Kidney glomerular epithelial cell (primary cell): ENCODE data around the gene OR13C9.
A peak's percentile ranks its signal among the peaks of the same experiment; 100 is the strongest.
"Not testable (repeated sequence)": the region's sequence is repeated elsewhere in the genome, so short reads cannot be mapped to it uniquely, and the experiment has no call there.

Experiments
- DNase-seq: peaks from one replicate; lab custom pipeline; 2025; lab: John Stamatoyannopoulos, UW

The OR13C9 gene

GRCh38 chr9:104618104-104618503 is at the start of gene OR13C9:
TSS of gene OR13C9 (minus strand) at chr9:104618204. CDS start at chr9:104618204, 0 bp downstream.
- no peak for DNase-seq

- DNase-seq = no peak
Measured at GRCh38 chr9:104658496-104659195, 40.6 kb upstream of the OR13C9 start.

DNA sequence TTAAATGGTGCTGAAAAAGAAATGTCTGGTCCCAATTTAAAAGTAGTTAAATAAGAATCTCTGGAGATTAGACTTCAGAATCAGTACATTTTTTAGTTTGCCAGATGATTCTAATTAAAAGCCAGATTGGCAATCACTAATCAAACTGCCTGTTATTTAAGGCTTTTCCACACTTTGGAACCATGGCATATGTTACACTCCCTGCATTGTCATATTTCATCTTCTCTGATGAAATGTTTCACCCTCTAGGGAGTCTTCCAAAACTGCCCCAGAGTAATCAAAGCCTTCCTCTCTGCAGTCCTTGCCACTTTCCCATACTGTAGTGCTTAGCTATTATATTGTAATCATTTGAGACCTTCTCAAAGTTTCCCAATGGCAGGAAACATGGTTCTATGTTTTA is 17.5 kb upstream of the OR13C9 start:
- no peak for DNase-seq

DNA sequence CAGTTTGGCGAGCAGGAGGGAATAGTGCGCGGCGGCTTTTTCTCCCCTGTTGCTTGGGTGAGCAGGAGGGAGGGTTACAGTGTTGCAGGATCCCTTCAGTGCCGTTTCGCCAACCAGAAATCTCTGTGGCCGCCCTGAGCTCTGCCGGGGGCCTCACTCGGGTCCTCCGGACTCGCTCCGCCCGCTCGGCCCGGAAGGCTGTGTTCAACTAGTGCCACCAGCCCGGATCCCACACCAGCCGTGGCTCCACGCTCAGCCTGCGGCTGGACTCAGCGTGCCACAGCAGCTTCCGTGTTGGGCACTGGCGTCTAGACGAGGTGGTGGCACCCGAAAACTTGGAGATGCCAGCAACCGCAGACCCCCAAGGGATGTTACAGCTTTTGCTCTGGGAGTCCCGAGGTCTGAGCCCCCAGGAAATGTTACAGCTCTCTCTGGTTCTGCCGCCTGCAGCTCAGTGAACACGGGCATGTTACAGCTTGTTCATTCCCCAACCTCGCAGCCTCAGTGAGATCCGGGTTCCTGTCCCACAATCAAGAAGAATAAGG is 16.0 kb upstream of the OR13C9 start:
- no peak for DNase-seq

DNA sequence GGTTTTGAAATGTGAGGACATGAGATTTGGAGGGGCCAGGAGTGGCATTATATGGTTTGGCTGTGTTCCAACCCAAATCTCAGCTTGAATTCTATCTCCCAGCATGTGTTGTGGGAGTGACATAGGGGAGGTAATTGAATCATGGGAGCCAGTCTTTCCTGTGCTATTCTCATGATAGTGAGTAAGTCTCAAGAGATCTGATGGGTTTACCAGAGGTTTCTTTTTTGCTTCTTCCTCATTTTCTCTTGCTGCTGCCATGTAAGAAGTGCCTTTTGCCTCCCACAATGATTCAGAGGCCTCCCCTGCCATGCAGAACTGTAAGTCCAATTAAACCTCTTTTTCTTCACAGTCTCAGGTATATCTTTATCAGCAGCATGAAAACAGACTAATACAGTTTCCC is 8.0 kb upstream of the OR13C9 start:
- DNase-seq = not testable (repeated sequence)

GRCh38 chr9:104617418-104617817 is 586 bp downstream of the OR13C9 start:
- no peak for DNase-seq

- DNase-seq = no peak
Measured at GRCh38 chr9:104611213-104611612, 6.8 kb downstream of the OR13C9 start.

- peak; percentile 21 for DNase-seq
Measured at GRCh38 chr9:104608336-104608735, 9.7 kb downstream of the OR13C9 start.

DNA sequence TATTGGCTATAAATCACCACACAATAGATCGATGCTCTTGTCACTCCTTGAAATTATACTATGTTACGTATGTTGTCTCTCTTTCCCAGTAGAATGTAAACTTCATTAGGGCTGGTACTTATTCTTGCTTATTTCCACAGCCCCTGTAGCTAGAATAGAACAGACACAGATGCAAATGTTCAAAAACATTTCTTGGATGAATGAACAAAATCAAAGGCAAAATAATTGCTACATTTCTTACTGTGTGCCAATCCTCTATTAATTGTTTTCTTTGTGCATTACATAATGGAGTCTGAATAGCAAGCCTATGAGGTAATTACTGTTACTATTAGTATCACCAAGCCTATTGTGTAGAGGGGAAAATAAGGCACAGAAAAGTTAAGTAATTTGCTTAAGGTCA is 11.9 kb downstream of the OR13C9 start:
- peak; percentile 56 for DNase-seq

DNA sequence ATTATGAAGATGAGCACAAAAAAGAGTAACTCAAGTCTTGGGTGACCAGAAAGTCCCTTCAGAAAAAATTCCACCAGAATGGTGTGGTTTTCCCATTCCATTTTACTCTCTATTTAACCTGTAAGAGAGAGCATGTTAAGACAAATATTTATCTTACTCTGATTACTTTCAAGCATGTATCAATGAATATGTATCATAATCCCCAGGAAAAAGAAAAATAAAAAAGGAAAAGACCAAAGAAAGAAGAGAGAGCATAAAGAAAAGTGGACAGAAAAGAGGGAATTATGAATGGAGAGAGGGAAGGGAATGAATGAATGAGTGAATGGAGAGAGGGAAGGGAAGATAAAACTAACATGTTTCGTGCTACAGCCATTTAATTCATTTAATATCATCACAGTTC is 12.5 kb downstream of the OR13C9 start, which contains the start of gene OR13C2:
Gene OR13C2 (minus strand): TSS at position 101 of the 400 bp plus-strand sequence. CDS start 0 bp downstream, at position 101.
- not testable (repeated sequence) for DNase-seq

- no peak for DNase-seq
Measured at GRCh38 chr9:104604801-104605200, 13.2 kb downstream of the OR13C9 start.

DNA sequence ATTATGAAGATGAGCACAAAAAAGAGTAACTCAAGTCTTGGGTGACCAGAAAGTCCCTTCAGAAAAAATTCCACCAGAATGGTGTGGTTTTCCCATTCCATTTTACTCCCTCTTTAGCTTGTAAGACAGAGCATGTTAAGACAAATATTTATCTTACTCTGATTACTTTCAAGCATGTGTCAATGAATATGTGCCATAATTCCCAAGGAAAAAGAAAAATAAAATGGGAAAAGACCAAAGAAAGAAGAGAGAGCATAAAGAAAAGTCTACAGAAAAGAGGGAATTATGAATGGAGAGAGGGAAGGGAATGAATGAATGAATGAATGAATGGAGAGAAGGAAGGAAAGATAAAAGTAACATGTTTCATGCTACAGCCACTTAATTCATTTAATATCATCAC is 18.7 kb downstream of the OR13C9 start, which contains the start of gene OR13C5:
Gene OR13C5 (minus strand): TSS at position 101 of the 400 bp plus-strand sequence. CDS start 0 bp downstream, at position 101.
- DNase-seq = not testable (repeated sequence)

- not testable (repeated sequence) for DNase-seq
Measured at GRCh38 chr9:104598749-104599148, 19.3 kb downstream of the OR13C9 start.

DNA sequence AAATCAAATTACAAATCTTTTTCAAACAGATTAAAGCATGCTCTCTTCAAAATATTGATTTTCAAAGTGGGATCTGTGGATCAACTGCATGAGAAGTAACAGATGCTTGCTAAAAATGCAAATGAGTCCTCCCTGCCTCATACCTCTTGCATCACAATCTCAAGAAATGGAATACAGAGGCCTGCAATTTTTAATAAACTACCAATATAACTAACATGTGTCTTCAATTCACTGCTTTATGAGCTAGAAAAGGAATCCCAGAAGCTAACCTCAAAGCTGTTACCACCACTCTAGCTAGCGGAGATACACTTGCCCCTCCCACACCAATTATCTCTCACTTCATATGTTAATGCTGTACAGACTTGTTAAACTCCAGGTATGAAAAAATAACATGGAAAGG is 28.4 kb downstream of the OR13C9 start:
- no peak for DNase-seq

- DNase-seq = no peak
Measured at GRCh38 chr9:104586496-104587180, 31.4 kb downstream of the OR13C9 start.

GRCh38 chr9:104580562-104580961 is 37.4 kb downstream of the OR13C9 start:
- no peak for DNase-seq

GRCh38 chr9:104577263-104577662 is 40.7 kb downstream of the OR13C9 start:
- no peak for DNase-seq

DNA sequence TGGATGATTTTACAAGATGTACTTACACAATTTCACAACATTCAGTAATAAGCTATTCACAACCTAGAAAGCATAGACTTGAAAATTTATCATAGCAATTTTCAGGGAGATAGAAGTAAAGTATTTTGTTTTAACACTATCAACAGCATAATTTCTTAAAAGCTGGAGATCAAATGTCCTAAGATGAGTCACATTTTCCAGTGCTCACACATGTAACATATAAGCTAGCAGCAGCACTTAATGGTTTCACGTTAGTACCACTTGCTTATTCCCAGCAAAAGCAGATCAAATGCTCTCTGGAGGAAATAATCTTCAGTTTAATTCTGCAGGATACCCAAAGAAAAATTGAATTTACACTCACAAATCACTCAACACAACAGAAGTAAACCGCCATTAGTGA is 42.5 kb downstream of the OR13C9 start:
- DNase-seq = no peak

- no peak for DNase-seq
Measured at GRCh38 chr9:104572612-104573011, 45.4 kb downstream of the OR13C9 start.

DNA sequence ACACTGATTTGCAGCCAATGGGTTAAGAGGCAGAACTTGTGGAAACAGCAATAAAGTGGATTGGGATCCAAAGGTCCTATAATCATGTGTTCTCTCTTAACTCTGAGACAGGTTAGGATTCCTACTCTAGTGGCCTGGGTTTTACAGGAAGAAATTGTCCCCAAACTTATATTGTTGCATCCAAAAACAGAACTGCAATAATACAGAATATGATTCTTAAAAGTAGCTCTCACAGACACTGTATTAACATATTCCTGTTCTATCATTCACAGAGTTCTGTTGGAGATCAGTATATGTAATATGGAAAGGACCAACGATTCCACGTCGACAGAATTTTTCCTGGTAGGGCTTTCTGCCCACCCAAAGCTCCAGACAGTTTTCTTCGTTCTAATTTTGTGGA is 49.1 kb downstream of the OR13C9 start, which contains the start of gene OR13C8:
Gene OR13C8 (plus strand): TSS at position 301 of the 400 bp plus-strand sequence. CDS start 0 bp downstream, at position 301.
- DNase-seq = no peak
